IPS-15b (cell line): ENCODE results near the gene CDH18.

Source experiments
- H3K27me3 ChIP-seq: one replicate; pipeline ENCODE4 v1.6.1; 2013; ENCODE audit warnings: low read length; ENCODE audit not compliant: control insufficient read depth, insufficient read depth
- H3K36me3 ChIP-seq: one replicate; pipeline ENCODE4 v1.6.1; 2013; ENCODE audit warnings: low read length; ENCODE audit not compliant: control insufficient read depth, insufficient read depth
- H3K4me1 ChIP-seq: one replicate; pipeline ENCODE4 v1.6.1; 2013; ENCODE audit warnings: mild to moderate bottlenecking, low read length; ENCODE audit not compliant: control insufficient read depth, insufficient read depth
- H3K4me3 ChIP-seq: one replicate; pipeline ENCODE4 v1.5.1; 2013; ENCODE audit warnings: low read depth, low read length
- H3K9ac ChIP-seq: one replicate; pipeline ENCODE4 v1.6.1; 2013; ENCODE audit warnings: low read depth, mild to moderate bottlenecking, low read length
- H3K9me3 ChIP-seq: one replicate; pipeline ENCODE4 v1.6.1; 2013; ENCODE audit warnings: mild to moderate bottlenecking, low read length; ENCODE audit not compliant: control insufficient read depth, insufficient read depth

Gene CDH18

GRCh38 chr5:19709403-19709802, 278.6 kb downstream of the CDH18 start:
- no peaks in the 10 kb centered on the region for H3K27me3 ChIP-seq
- H3K9ac ChIP-seq: no peak overlapping the region
- no peak overlapping the region for H3K4me3 ChIP-seq
- peaks cover 5% of the 10 kb centered on the region for H3K9me3 ChIP-seq
- no peaks in the 10 kb centered on the region for H3K4me1 ChIP-seq
- H3K36me3 ChIP-seq: no peaks in the 10 kb centered on the region

- no peaks in the 10 kb centered on the region for H3K27me3 ChIP-seq
- H3K4me3 ChIP-seq: no peak overlapping the region
- no peak overlapping the region for H3K9ac ChIP-seq
- H3K9me3 ChIP-seq: peaks cover 5% of the 10 kb centered on the region
- H3K36me3 ChIP-seq: no peaks in the 10 kb centered on the region
- H3K4me1 ChIP-seq: no peaks in the 10 kb centered on the region
Observed at GRCh38 chr5:19706776-19707175, 281.2 kb downstream of the CDH18 start.

- H3K4me3 ChIP-seq: no peak overlapping the region
- no peaks in the 10 kb centered on the region for H3K9me3 ChIP-seq
- H3K36me3 ChIP-seq: no peaks in the 10 kb centered on the region
- no peak overlapping the region for H3K9ac ChIP-seq
- H3K4me1 ChIP-seq: no peaks in the 10 kb centered on the region
- H3K27me3 ChIP-seq: no peaks in the 10 kb centered on the region
Observed at GRCh38 chr5:19701731-19702130, 286.3 kb downstream of the CDH18 start.

GRCh38 chr5:19694949-19695611, 292.9 kb downstream of the CDH18 start:
- Histone ChIP-seq H3K4me1 (peaks cover 3% of the 10 kb centered on the region), H3K27me3 (no peaks in the 10 kb centered on the region), H3K4me3 (no peak overlapping the region), H3K9me3 (no peaks in the 10 kb centered on the region), H3K9ac (no peak overlapping the region), H3K36me3 (no peaks in the 10 kb centered on the region)

- Histone ChIP-seq H3K9ac (no peak overlapping the region), H3K9me3 (no peaks in the 10 kb centered on the region), H3K27me3 (no peaks in the 10 kb centered on the region), H3K36me3 (no peaks in the 10 kb centered on the region), H3K4me1 (peaks cover 3% of the 10 kb centered on the region), H3K4me3 (no peak overlapping the region)
Observed at GRCh38 chr5:19690978-19691377, 297.0 kb downstream of the CDH18 start.

DNA sequence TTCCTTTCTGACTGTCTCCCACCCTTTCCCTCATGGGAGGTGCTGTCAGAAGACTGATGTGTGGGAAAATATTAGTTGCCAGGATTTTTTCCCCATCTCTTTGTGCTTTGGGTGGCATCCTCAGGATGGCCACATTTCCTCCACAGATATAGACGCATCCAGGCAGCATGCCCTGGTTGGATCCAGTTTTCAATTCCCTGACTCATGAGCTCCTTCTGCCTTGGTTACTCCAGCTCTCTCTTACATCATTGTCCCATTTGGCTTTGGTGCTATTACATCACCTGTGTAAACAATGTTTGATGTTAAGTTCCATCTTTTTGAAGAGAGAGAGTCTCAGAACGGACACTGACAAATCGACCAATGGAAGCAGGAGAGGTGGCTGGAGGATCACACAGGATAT, 302.5 kb downstream of the CDH18 start:
- H3K27me3 ChIP-seq: no peaks in the 10 kb centered on the region
- no peak overlapping the region for H3K9ac ChIP-seq
- H3K4me1 ChIP-seq: no peaks in the 10 kb centered on the region
- H3K36me3 ChIP-seq: no peaks in the 10 kb centered on the region
- H3K4me3 ChIP-seq: no peak overlapping the region
- no peaks in the 10 kb centered on the region for H3K9me3 ChIP-seq

GRCh38 chr5:19676895-19677294, 311.1 kb downstream of the CDH18 start:
- Histone ChIP-seq H3K36me3 (no peaks in the 10 kb centered on the region), H3K9ac (no peak overlapping the region), H3K4me3 (no peak overlapping the region), H3K9me3 (no peaks in the 10 kb centered on the region), H3K4me1 (no peaks in the 10 kb centered on the region), H3K27me3 (no peaks in the 10 kb centered on the region)

DNA sequence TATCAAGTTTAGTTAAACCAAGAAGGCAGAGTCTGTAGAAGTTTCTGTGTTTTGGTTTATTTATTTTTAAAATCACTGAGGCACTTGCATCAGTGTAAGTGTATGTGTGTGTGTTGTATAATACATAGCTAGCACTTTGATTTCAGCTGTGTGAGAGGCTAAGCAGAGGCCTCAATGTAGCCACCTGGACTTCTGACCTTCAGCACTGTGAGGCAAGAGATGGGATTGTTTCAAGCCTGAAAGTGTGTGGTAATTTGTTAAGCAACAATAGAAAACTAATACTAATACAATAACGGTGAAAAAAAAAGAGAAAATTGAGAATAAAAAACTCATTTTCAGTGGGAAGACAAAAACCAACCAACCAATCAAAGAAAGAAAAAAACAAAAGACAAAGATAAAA, 327.3 kb downstream of the CDH18 start:
- H3K9me3 ChIP-seq: no peaks in the 10 kb centered on the region
- peaks cover 1% of the 10 kb centered on the region for H3K4me1 ChIP-seq
- H3K9ac ChIP-seq: no peak overlapping the region
- H3K4me3 ChIP-seq: no peak overlapping the region
- no peaks in the 10 kb centered on the region for H3K36me3 ChIP-seq
- H3K27me3 ChIP-seq: no peaks in the 10 kb centered on the region

- no peaks in the 10 kb centered on the region for H3K27me3 ChIP-seq
- H3K9me3 ChIP-seq: no peaks in the 10 kb centered on the region
- no peak overlapping the region for H3K4me3 ChIP-seq
- no peaks in the 10 kb centered on the region for H3K4me1 ChIP-seq
- H3K36me3 ChIP-seq: no peaks in the 10 kb centered on the region
- no peak overlapping the region for H3K9ac ChIP-seq
Observed at GRCh38 chr5:19655627-19656026, 332.4 kb downstream of the CDH18 start.

- Histone ChIP-seq H3K4me1 (no peaks in the 10 kb centered on the region), H3K9me3 (no peaks in the 10 kb centered on the region), H3K36me3 (no peaks in the 10 kb centered on the region), H3K27me3 (no peaks in the 10 kb centered on the region), H3K4me3 (no peak overlapping the region), H3K9ac (no peak overlapping the region)
Observed at GRCh38 chr5:19638461-19638860, 349.5 kb downstream of the CDH18 start.

- H3K9ac ChIP-seq: no peak overlapping the region
- no peaks in the 10 kb centered on the region for H3K9me3 ChIP-seq
- H3K4me3 ChIP-seq: no peak overlapping the region
- no peaks in the 10 kb centered on the region for H3K27me3 ChIP-seq
- no peaks in the 10 kb centered on the region for H3K4me1 ChIP-seq
- H3K36me3 ChIP-seq: no peaks in the 10 kb centered on the region
Observed at GRCh38 chr5:19630876-19631275, 357.1 kb downstream of the CDH18 start.

DNA sequence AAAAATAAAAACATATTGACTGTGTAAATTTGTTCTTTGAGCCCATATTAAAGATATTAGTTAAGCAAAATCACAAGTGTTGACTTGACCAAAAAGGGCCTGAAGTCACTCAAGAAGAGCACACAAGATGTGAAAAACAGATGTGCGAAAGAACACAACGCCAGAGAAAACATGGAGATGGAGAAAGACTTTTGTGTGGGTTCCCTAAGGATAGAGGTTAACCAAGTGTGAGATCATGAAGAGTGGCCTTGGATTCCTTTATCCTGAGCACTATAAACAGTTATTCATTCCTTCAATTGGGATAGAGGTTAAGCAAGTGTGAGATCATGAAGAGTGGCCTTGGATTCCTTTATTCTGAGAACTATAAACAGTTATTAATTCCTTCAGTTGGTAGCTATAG, 361.8 kb downstream of the CDH18 start:
- no peaks in the 10 kb centered on the region for H3K36me3 ChIP-seq
- no peak overlapping the region for H3K9ac ChIP-seq
- no peaks in the 10 kb centered on the region for H3K4me1 ChIP-seq
- no peaks in the 10 kb centered on the region for H3K27me3 ChIP-seq
- no peak overlapping the region for H3K4me3 ChIP-seq
- H3K9me3 ChIP-seq: no peaks in the 10 kb centered on the region
